Smooth muscle cell (in vitro differentiated cells): ENCODE results near the gene LPCAT2. TPM values are rescaled to one million over a fixed set of nuclear protein-coding genes. Genes with fewer than 3 reads are reported as not detected.
A peak's percentile ranks its signal among the peaks of the same experiment; 100 is the strongest.

Source experiments
- DNase-seq: peaks from one replicate; lab custom pipeline; 2025; ENCODE audit not compliant: unreplicated experiment; lab: John Stamatoyannopoulos, UW
- H2AFZ ChIP-seq: fragments of 200-600 bp; sonication (generic); 2 replicates; pipeline ENCODE4 v1.6.0; 2016; ENCODE audit warnings: antibody characterized with exemption, low read depth, mild to moderate bottlenecking
- H3F3A ChIP-seq: fragments of 200-600 bp; sonication (generic); 2 replicates; pipeline ENCODE4 v1.6.0; 2017; ENCODE audit warnings: antibody characterized with exemption, low read depth
- H3K27ac ChIP-seq: fragments of 200-600 bp; sonication (generic); 2 replicates; pipeline ENCODE4 v1.5.1; 2016; ENCODE audit warnings: low read depth, mild to moderate bottlenecking
- H3K27me3 ChIP-seq: fragments of 200-600 bp; sonication (generic); 2 replicates; pipeline ENCODE4 v1.6.1; 2016; ENCODE audit warnings: low read depth, mild to moderate bottlenecking
- H3K36me3 ChIP-seq: fragments of 200-600 bp; sonication (generic); 2 replicates; pipeline ENCODE4 v1.5.1; 2016; ENCODE audit warnings: low read depth
- H3K4me1 ChIP-seq: fragments of 200-600 bp; sonication (generic); 2 replicates; pipeline ENCODE4 v1.5.1; 2016; ENCODE audit warnings: low read depth
- H3K4me2 ChIP-seq: fragments of 200-600 bp; sonication (generic); 2 replicates; pipeline ENCODE4 v1.6.0; 2016; ENCODE audit warnings: mild to moderate bottlenecking
- H3K4me3 ChIP-seq: fragments of 200-600 bp; sonication (generic); 2 replicates; pipeline ENCODE4 v1.5.1; 2016; ENCODE audit warnings: mild to moderate bottlenecking
- H3K79me2 ChIP-seq: fragments of 200-600 bp; sonication (generic); 2 replicates; pipeline ENCODE4 v1.6.0; 2016; ENCODE audit warnings: low read depth, mild to moderate bottlenecking
- H3K9ac ChIP-seq: fragments of 200-600 bp; sonication (generic); 2 replicates; pipeline ENCODE4 v1.6.0; 2016; ENCODE audit warnings: low read depth
- H3K9me3 ChIP-seq: fragments of 200-600 bp; sonication (generic); replicated peaks from 2 replicates; pipeline ENCODE4 v1.5.1; 2016; ENCODE audit warnings: low read depth
- H4K20me1 ChIP-seq: fragments of 200-600 bp; sonication (generic); 2 replicates; pipeline ENCODE4 v1.6.0; 2016; ENCODE audit warnings: low read depth
- WGBS: methylation state at CpG from one replicate; pipeline ENCODE4 v1.1.7; 2016; ENCODE audit warnings: low lambda C conversion rate; 5-methylcytosine and 5-hydroxymethylcytosine counted together
- polyA plus RNA-seq: library from polyadenylated mRNA; unstranded; fragments of >200 nt; fragmentation: Nextera tagmentation; extraction: Ambion mirVana; gene quantifications from 2 replicates; pipeline ENCODE4 v1.2.1, GENCODE V29; 2016
- total RNA-seq: library from RNA; depleted of rRNA; stranded (reverse); fragments of >200 nt; gene quantifications from 2 replicates; pipeline ENCODE4 v1.2.3, GENCODE V29; 2014
- TF ChIP-seq, protein P1 (sequence below): fragments of 200-600 bp; sonication (generic); IDR thresholded peaks from 2 replicates; pipeline ENCODE4 v1.5.1; 2017; ENCODE audit warnings: borderline replicate concordance, mild to moderate bottlenecking, antibody characterized with exemption; ENCODE audit not compliant: insufficient read depth, poor library complexity, severe bottlenecking

LPCAT2 gene
- total and polyA plus RNA-seq, 2 experiments from 2014 or later: 12.3 to 55.6 TPM

DNA sequence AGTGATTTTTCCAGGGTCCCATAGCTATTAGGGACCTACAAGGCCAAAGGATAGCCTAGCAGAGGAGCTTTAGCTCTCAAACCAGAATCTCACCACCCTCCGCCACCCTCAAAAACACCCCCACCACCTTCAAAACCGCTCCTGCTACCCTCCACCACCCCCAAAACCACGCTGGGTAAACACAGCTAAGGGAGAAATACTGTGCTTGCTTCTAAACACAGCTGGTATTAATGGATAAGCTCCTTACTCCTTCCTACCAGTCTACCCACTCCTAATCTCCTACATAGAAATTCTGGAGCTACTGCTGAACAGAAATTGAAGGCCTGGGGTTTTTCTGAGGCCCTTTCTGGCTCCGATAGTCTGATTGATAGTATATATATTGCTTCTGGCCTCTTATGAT, 2.2 kb upstream of the LPCAT2 start:
- 32% methylated on average over 4 of the region's 4 CpGs for WGBS
- H3K36me3 ChIP-seq: peaks cover 3% of the 10 kb centered on the region
- H2AFZ ChIP-seq: no peak overlapping the region

DNA sequence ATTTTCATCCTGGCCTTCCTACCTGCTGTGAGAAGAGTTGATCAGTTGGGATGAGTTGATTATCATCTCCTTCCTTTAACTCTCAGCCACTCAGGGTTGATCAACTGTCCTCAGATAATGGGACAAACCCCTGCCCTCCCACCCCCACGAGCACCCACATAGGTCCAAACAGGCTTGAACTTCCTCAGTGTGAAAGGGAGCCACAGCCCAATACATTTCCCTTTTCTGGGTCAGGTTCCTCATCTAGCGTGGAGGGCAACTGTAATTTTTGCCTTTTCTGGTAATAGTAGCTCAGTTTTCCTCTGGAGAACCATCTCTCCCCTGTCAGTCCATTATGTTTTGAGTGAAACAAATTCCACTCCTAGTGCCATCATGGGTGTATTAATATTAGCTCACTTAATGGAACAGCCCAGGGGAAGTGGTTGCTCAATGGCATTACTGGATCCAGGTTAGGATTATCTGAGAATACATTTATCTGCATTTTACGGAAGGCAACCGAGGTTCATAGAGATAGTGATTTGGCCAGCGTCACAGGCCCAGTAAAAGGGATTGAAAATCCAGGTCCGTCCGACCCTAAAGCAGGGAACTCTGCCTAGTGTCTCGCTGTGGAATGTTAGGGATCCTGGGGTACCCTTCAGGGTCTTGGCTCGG, 476 bp upstream of the LPCAT2 start:
- no peaks in the 10 kb centered on the region for H3K4me1 ChIP-seq
- 62% methylated on average over 9 of the region's 9 CpGs for WGBS
- H3K9me3 ChIP-seq: peaks cover 5% of the 10 kb centered on the region
- no peak overlapping the region for H3K27ac ChIP-seq
- peaks cover 27% of the 10 kb centered on the region for H3F3A ChIP-seq
- no peaks in the 10 kb centered on the region for H4K20me1 ChIP-seq
- H3K79me2 ChIP-seq: peaks cover 34% of the 10 kb centered on the region
- no peak for DNase-seq
- H3K27me3 ChIP-seq: no peaks in the 10 kb centered on the region
- peak overlapping the region; percentile 99 for H3K4me2 ChIP-seq
- TF ChIP-seq, protein P1, sequence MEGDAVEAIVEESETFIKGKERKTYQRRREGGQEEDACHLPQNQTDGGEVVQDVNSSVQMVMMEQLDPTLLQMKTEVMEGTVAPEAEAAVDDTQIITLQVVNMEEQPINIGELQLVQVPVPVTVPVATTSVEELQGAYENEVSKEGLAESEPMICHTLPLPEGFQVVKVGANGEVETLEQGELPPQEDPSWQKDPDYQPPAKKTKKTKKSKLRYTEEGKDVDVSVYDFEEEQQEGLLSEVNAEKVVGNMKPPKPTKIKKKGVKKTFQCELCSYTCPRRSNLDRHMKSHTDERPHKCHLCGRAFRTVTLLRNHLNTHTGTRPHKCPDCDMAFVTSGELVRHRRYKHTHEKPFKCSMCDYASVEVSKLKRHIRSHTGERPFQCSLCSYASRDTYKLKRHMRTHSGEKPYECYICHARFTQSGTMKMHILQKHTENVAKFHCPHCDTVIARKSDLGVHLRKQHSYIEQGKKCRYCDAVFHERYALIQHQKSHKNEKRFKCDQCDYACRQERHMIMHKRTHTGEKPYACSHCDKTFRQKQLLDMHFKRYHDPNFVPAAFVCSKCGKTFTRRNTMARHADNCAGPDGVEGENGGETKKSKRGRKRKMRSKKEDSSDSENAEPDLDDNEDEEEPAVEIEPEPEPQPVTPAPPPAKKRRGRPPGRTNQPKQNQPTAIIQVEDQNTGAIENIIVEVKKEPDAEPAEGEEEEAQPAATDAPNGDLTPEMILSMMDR: no peak
- H2AFZ ChIP-seq: no peak overlapping the region
- peak overlapping the region; percentile 88 for H3K4me3 ChIP-seq
- no peak overlapping the region for H3K9ac ChIP-seq
- peaks cover 15% of the 10 kb centered on the region for H3K36me3 ChIP-seq

More for the DNA sequence above, 2.2 kb upstream of the LPCAT2 start:
- Histone ChIP-seq H3K9ac (no peak overlapping the region), H3K27me3 (no peaks in the 10 kb centered on the region), H4K20me1 (no peaks in the 10 kb centered on the region), H3K27ac (no peak overlapping the region), H3F3A (peaks cover 43% of the 10 kb centered on the region), H3K4me1 (peaks cover 16% of the 10 kb centered on the region), H3K9me3 (no peaks in the 10 kb centered on the region), H3K79me2 (peaks cover 18% of the 10 kb centered on the region), H3K4me3 (no peak overlapping the region), H3K4me2 (no peak overlapping the region)
- TF ChIP-seq, protein P1: no peak
- DNase-seq: no peak

DNA sequence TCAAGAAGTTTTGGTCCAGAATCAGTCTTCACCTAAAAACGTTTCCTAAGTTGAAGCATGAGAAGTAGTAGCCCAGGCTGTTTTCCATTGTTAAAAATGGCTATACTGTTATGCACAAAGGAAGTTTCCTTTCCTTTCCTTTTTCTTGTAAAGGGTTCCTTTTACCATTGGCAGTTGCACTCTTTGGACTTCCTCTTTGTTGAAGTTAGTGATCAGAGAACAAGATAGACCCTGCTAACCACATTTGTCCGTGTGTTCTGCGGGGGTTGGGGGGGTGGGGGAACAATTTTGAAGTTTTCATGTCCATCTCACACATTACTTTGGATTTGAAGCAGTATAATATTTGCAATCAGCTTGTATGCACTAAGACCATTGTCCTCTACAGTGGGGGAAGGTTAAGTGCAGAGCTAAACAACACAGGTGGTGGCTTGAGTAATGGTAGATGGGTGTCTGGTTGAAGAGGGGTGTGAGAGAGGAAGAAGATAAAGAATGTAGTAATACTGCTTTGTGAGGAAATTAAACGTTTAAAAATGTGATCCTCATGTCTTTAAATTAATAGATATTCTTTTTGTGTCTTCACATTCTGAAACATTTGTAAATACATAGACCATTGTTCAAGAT, 1.4 kb downstream of the LPCAT2 start:
- peaks cover 38% of the 10 kb centered on the region for H3K79me2 ChIP-seq
- no peak for DNase-seq
- H3F3A ChIP-seq: peaks cover 18% of the 10 kb centered on the region
- H2AFZ ChIP-seq: peak overlapping the region; percentile 29
- H3K9ac ChIP-seq: peak overlapping the region; percentile 83
- H3K4me3 ChIP-seq: peak overlapping the region; percentile 88
- peaks cover 15% of the 10 kb centered on the region for H3K36me3 ChIP-seq
- no peaks in the 10 kb centered on the region for H3K27me3 ChIP-seq
- peak overlapping the region; percentile 58 for H3K27ac ChIP-seq
- H3K4me2 ChIP-seq: peak overlapping the region; percentile 99
- WGBS: 75% methylated on average over 4 of the region's 4 CpGs
- H4K20me1 ChIP-seq: no peaks in the 10 kb centered on the region
- TF ChIP-seq, protein P1: no peak
- peaks cover 5% of the 10 kb centered on the region for H3K9me3 ChIP-seq
- H3K4me1 ChIP-seq: no peaks in the 10 kb centered on the region
